ENCODE data around the gene DMKN. TPM values are rescaled to one million over a fixed set of nuclear protein-coding genes. Genes with fewer than 3 reads are reported as not detected.

DMKN gene
- total and polyA plus RNA-seq, 2 of the 4 experiments (the other 2 are of a cell fraction) = 0.36 to 2.4 TPM

DNA sequence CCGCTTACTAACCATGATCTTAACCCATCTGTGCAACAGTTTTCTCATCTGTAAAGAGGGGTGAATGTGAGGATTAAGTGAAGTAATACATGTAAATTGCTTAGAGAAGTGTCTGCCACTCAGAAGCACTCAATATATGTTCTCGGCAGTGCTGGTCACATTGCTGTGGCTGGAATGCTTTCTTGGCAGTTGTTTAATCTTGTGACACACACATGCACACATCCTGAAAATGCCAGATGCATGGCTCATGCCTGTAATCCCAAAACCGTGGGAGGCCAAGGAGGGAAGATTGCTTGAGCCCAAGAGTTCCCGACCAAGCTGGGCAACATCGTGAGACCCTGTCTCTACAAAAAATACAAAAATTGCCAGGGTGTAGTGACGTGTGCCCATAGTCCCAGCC lies 4.9 kb upstream of the DMKN start:
- H3K18ac ChIP-seq (ENCODE audit: low read depth, low read length) = peak overlapping the region; percentile 82
- H2AK5ac ChIP-seq (ENCODE audit: low read depth, low read length) = peak overlapping the region; percentile 82; the same call in 1 of the 2 replicates
- H2BK15ac ChIP-seq (ENCODE audit: low read depth, low read length) = peak overlapping the region; percentile 78; the same call in 2 of the 3 replicates
- peak overlapping the region; percentile 80 for H3K14ac ChIP-seq (replicated peaks; ENCODE audit: low read depth, low read length)
- TF ChIP-seq RFX5 (IDR thresholded peaks at IDR 0.05; ENCODE audit: low read depth, low read length) (0 out of 2 replicates have a peak, but pooled peaks have one; percentile 73), FOS (IDR thresholded peaks at IDR 0.05; ENCODE audit: low read depth, low read length) (peak; percentile 78), SMC3 (IDR thresholded peaks at IDR 0.05; ENCODE audit: low read depth, low read length) (no peak), MXI1 (IDR thresholded peaks at IDR 0.05; ENCODE audit: borderline replicate concordance, low read depth, low read length) (no peak; the same call in 1 of the 2 replicates), CHD1 (IDR thresholded peaks at IDR 0.05; ENCODE audit: low read depth, low read length) (no peak), BHLHE40 (IDR thresholded peaks at IDR 0.05; ENCODE audit: low read depth, low read length) (peak; percentile 82), CEBPB (IDR thresholded peaks at IDR 0.05; ENCODE audit: low read depth, low read length) (peak; percentile 79), NFE2L2 (IDR thresholded peaks at IDR 0.05; ENCODE audit: low read depth, low read length) (no peak), MAZ (IDR thresholded peaks at IDR 0.05; ENCODE audit: borderline replicate concordance, low read depth, low read length) (no peak), MAFK (IDR thresholded peaks at IDR 0.05; ENCODE audit: low read depth, low read length) (no peak)
- TF ChIP-seq, protein P1, sequence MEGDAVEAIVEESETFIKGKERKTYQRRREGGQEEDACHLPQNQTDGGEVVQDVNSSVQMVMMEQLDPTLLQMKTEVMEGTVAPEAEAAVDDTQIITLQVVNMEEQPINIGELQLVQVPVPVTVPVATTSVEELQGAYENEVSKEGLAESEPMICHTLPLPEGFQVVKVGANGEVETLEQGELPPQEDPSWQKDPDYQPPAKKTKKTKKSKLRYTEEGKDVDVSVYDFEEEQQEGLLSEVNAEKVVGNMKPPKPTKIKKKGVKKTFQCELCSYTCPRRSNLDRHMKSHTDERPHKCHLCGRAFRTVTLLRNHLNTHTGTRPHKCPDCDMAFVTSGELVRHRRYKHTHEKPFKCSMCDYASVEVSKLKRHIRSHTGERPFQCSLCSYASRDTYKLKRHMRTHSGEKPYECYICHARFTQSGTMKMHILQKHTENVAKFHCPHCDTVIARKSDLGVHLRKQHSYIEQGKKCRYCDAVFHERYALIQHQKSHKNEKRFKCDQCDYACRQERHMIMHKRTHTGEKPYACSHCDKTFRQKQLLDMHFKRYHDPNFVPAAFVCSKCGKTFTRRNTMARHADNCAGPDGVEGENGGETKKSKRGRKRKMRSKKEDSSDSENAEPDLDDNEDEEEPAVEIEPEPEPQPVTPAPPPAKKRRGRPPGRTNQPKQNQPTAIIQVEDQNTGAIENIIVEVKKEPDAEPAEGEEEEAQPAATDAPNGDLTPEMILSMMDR (conservative IDR thresholded peaks at IDR 0.05; ENCODE audit: low read depth, low read length) = no peak
- TF ChIP-seq, protein P2, sequence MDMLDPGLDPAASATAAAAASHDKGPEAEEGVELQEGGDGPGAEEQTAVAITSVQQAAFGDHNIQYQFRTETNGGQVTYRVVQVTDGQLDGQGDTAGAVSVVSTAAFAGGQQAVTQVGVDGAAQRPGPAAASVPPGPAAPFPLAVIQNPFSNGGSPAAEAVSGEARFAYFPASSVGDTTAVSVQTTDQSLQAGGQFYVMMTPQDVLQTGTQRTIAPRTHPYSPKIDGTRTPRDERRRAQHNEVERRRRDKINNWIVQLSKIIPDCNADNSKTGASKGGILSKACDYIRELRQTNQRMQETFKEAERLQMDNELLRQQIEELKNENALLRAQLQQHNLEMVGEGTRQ (IDR thresholded peaks at IDR 0.05; ENCODE audit: low read depth, low read length) = peak; percentile 82
- H4K5ac ChIP-seq (ENCODE audit: low read depth, low read length) = peak overlapping the region; percentile 72
- H2BK120ac ChIP-seq (ENCODE audit: low read depth, low read length) = peak overlapping the region; percentile 90
- peaks cover 12% of the 10 kb centered on the region for H3K4me1 ChIP-seq (ENCODE audit: control insufficient read depth, insufficient read depth, low read length)
- H3K23ac ChIP-seq (ENCODE audit: low read depth, low read length) = peak overlapping the region; percentile 51
- peak overlapping the region; percentile 79 to 91; a peak in 3 of 4 replicates for H4K8ac ChIP-seq (ENCODE audit: low read depth in 2 of 2, low read length in 2 of 2)
- ChIA-PET CTCF (interaction anchor here (0.5 to 1.0 kb wide), 3 partner anchors 8 to 351 kb away, joined by 3 to 4 read pairs (median 4); no protein-coding TSS in a partner anchor), POLR2A (ENCODE audit: unreplicated experiment) (no interaction called here)
- intact Hi-C loops (cut with micrococcal nuclease) (no loop called here), in situ Hi-C loops (cut with MboI; ENCODE audit: low sequenced_read_pairs) (no loop called here), dilution Hi-C loops (cut with HindIII; ENCODE audit: low sequenced_read_pairs, unreplicated experiment) (no loop called here)
- H3K4me2 ChIP-seq (ENCODE audit: low read depth, low read length) = peak overlapping the region; percentile 14
- peak overlapping the region; percentile 88 for H2BK20ac ChIP-seq (ENCODE audit: low read depth, low read length)
- H3K9me3 ChIP-seq (ENCODE audit: control insufficient read depth, insufficient read depth, low read length) = no peaks in the 10 kb centered on the region
- no peaks in the 10 kb centered on the region for H4K20me1 ChIP-seq (ENCODE audit: insufficient read depth, low read length)
- ATAC-seq (ENCODE audit: low read depth) = peak; percentile 89
- peak overlapping the region; percentile 83 for H3K4ac ChIP-seq (ENCODE audit: low read depth, low read length)
- H3K27me3 ChIP-seq (ENCODE audit: control insufficient read depth, insufficient read depth, low read length) = no peaks in the 10 kb centered on the region; the same call in 1 of the 2 replicates
- H2BK5ac ChIP-seq (ENCODE audit: low read depth, low read length, poor library complexity, severe bottlenecking) = peak overlapping the region; percentile 83
- no peak overlapping the region for H3K9ac ChIP-seq (ENCODE audit: low read depth, low read length)
- H3K79me1 ChIP-seq (ENCODE audit: low read depth in 1 of 2, low read length in 2 of 2) = 0 out of 4 replicates have a peak, but pooled peaks cover 0 to 3% of the 10 kb centered on the region in 2 experiments
- H3K27ac ChIP-seq (ENCODE audit: insufficient read depth, low read length) = peak overlapping the region; percentile 89
- peak overlapping the region; percentile 50; the same call in 1 of the 2 replicates for H3K56ac ChIP-seq (ENCODE audit: extremely low read depth, insufficient read depth, low read length)
- H3K4me3 ChIP-seq (ENCODE audit: insufficient read depth, low read depth, low read length) = no peak overlapping the region
- 80% methylated on average over 1 of the region's 6 CpGs; no CpG with 5 or more reads in 1 of the 2 experiments for WGBS, 2 experiments (ENCODE audit: extremely low coverage in 2 of 2, insufficient read length in 1 of 2)
- peak overlapping the region; percentile 72 for H2AFZ ChIP-seq (replicated peaks; ENCODE audit: low read length, poor library complexity)
- DNase-seq = peak; percentile 98
- BruUV-seq (replicated peaks) = no TSS peak
- H3K36me3 ChIP-seq (ENCODE audit: control insufficient read depth, insufficient read depth, low read length) = no peaks in the 10 kb centered on the region
- peak overlapping the region; percentile 48 for H2AK9ac ChIP-seq (replicated peaks; ENCODE audit: low read depth, low read length, poor library complexity)
- H4K91ac ChIP-seq (ENCODE audit: insufficient read depth, low read depth, low read length) = peak overlapping the region; percentile 76
- H3K9me1 ChIP-seq (ENCODE audit: insufficient read depth, low read length) = peaks cover 16% of the 10 kb centered on the region

All from IMR-90 (cell line).